ENCODE measurements around the gene SSTR5. TPM values are rescaled to one million over a fixed set of nuclear protein-coding genes. Genes with fewer than 3 reads are reported as not detected.
"Not testable (repeated sequence)": the region's sequence is repeated elsewhere in the genome, so short reads cannot be mapped to it uniquely, and the experiment has no call there.

The SSTR5 gene
- total and polyA plus RNA-seq, 2 experiments from 2014 or later = 0.77 to 1.3 TPM

DNA sequence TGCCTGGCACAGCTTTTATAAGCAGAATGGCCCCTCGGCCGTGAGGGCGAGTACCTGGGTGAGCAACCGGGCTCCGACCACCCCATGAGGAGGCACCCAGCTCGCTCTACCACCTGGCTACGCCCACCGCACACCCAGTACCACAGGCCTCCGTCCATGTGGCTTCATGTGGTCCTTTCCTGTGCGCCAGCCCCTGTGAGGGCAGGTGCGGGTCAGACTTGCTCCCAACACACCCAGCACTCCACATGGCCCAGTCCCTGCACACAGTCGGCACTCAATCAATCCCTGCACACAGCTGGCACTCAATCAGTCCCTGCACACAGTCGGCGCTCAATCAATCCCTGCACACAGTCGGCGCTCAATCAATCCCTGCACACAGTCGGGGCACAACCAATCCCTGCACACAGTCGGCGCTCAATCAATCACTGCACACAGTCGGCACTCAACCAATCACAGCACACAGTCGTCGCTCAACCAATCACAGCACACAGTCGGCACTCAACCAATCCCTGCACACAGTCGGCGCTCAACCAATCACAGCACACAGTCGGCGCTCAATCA, 19.5 kb downstream of the SSTR5 start:
- H3K9me2 ChIP-seq (replicated peaks; ENCODE audit: insufficient read depth) = no peaks in the 10 kb centered on the region
- H3K79me2 ChIP-seq = no peaks in the 10 kb centered on the region
- H3K4me3 ChIP-seq = no peak overlapping the region
- no peaks in the 10 kb centered on the region for H3K36me3 ChIP-seq (replicated peaks; ENCODE audit: insufficient read depth, low read depth)
- H3K4me2 ChIP-seq = no peak overlapping the region
- no peaks in the 10 kb centered on the region for H3K27me3 ChIP-seq
- H3K4me1 ChIP-seq (ENCODE audit: insufficient read depth) = peaks cover 27% of the 10 kb centered on the region
- DNase-seq (ENCODE audit: low spot score) = no peak
- 95% methylated on average over 18 of the region's 27 CpGs for WGBS (ENCODE audit: low lambda C conversion rate, missing lambda C conversion rate)
- no peak for TF ChIP-seq CTCF (IDR thresholded peaks at IDR 0.05; ENCODE audit: poor library complexity)
- no peak for TF ChIP-seq EZH2 (IDR thresholded peaks at IDR 0.05; ENCODE audit: borderline replicate concordance)
- TF ChIP-seq EZH2phosphoT487 (IDR thresholded peaks at IDR 0.05; ENCODE audit: low read depth, severe bottlenecking, unreplicated experiment) = no peak
- H2AFZ ChIP-seq = no peak overlapping the region
- no peaks in the 10 kb centered on the region for H3K9me3 ChIP-seq (ENCODE audit: low read depth)
- no peak overlapping the region for H3K27ac ChIP-seq
- no peaks in the 10 kb centered on the region for H4K20me1 ChIP-seq (ENCODE audit: insufficient read depth, poor library complexity, severe bottlenecking)

DNA sequence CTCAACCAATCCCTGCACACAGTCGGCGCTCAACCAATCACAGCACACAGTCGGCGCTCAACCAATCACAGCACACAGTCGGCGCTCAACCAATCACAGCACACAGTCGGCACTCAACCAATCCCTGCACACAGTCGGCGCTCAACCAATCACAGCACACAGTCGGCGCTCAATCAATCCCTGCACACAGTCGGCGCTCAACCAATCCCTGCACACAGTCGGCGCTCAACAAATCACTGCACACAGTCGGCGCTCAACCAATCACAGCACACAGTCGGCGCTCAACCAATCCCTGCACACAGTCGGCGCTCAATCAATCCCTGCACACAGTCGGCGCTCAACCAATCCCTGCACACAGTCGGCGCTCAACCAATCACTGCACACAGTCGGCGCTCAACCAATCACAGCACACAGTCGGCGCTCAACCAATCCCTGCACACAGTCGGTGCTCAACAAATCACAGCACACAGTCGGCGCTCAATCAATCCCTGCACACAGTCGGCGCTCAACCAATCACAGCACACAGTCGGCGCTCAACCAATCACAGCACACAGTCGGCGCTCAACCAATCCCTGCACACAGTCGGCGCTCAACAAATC, 20.2 kb downstream of the SSTR5 start:
- not testable (repeated sequence) for H3K27me3 ChIP-seq; H3K36me3 ChIP-seq (replicated peaks; ENCODE audit: insufficient read depth, low read depth); DNase-seq (ENCODE audit: low spot score); H3K27ac ChIP-seq; H3K79me2 ChIP-seq; H2AFZ ChIP-seq; H3K9me3 ChIP-seq (ENCODE audit: low read depth); H3K9me2 ChIP-seq (replicated peaks; ENCODE audit: insufficient read depth); H4K20me1 ChIP-seq (ENCODE audit: insufficient read depth, poor library complexity, severe bottlenecking); H3K4me2 ChIP-seq; H3K4me3 ChIP-seq
- peaks cover 27% of the 10 kb centered on the region for H3K4me1 ChIP-seq (ENCODE audit: insufficient read depth)
- WGBS (ENCODE audit: low lambda C conversion rate, missing lambda C conversion rate) = no CpG with 5 or more reads among the region's 40 CpGs

- H3K79me2 ChIP-seq = no peaks in the 10 kb centered on the region
- DNase-seq (ENCODE audit: low spot score) = no peak
- no peaks in the 10 kb centered on the region for H3K9me3 ChIP-seq (ENCODE audit: low read depth)
- no peaks in the 10 kb centered on the region for H3K36me3 ChIP-seq (replicated peaks; ENCODE audit: insufficient read depth, low read depth)
- 85% methylated on average over 50 of the region's 85 CpGs for WGBS (ENCODE audit: low lambda C conversion rate, missing lambda C conversion rate)
- no peaks in the 10 kb centered on the region for H3K27me3 ChIP-seq
- H2AFZ ChIP-seq = no peak overlapping the region
- H3K4me1 ChIP-seq (ENCODE audit: insufficient read depth) = peaks cover 27% of the 10 kb centered on the region
- no peak overlapping the region for H3K4me2 ChIP-seq
- H3K4me3 ChIP-seq = no peak overlapping the region
- no peak overlapping the region for H3K27ac ChIP-seq
- H3K9me2 ChIP-seq (replicated peaks; ENCODE audit: insufficient read depth) = no peaks in the 10 kb centered on the region
- no peak for TF ChIP-seq EZH2phosphoT487 (IDR thresholded peaks at IDR 0.05; ENCODE audit: low read depth, severe bottlenecking, unreplicated experiment)
- TF ChIP-seq EZH2 (IDR thresholded peaks at IDR 0.05; ENCODE audit: borderline replicate concordance) = no peak
- TF ChIP-seq CTCF (IDR thresholded peaks at IDR 0.05; ENCODE audit: poor library complexity) = no peak
- H4K20me1 ChIP-seq (ENCODE audit: insufficient read depth, poor library complexity, severe bottlenecking) = no peaks in the 10 kb centered on the region
Observed at GRCh38 chr16:1093284-1094123, 21.0 kb downstream of the SSTR5 start.

DNA sequence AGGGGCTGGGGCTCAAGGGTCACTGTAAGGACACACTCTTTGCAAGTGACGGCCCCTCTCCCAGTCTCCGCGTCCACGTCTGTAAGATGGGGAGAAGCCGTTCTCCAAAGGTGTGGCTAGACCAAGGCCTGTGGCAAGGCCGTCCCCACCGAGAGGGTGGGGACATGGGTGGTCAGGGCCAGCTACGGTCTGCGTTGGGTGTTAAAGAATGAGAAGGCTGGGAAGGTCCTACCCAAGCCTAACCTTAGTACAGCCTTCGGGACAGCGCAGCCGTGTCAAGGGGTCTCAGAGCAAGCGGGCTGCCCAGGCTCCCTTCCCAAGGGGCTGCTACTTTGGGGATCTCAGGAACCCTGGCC, 21.6 kb downstream of the SSTR5 start:
- 71% methylated on average over 13 of the region's 13 CpGs for WGBS (ENCODE audit: low lambda C conversion rate, missing lambda C conversion rate)
- H3K4me2 ChIP-seq = no peak overlapping the region
- H3K9me3 ChIP-seq (ENCODE audit: low read depth) = no peaks in the 10 kb centered on the region
- no peaks in the 10 kb centered on the region for H3K79me2 ChIP-seq
- H3K4me1 ChIP-seq (ENCODE audit: insufficient read depth) = peaks cover 21% of the 10 kb centered on the region
- no peak overlapping the region for H2AFZ ChIP-seq
- TF ChIP-seq EZH2 (IDR thresholded peaks at IDR 0.05; ENCODE audit: borderline replicate concordance) (no peak), CTCF (IDR thresholded peaks at IDR 0.05; ENCODE audit: poor library complexity) (no peak), EZH2phosphoT487 (IDR thresholded peaks at IDR 0.05; ENCODE audit: low read depth, severe bottlenecking, unreplicated experiment) (no peak)
- H3K9me2 ChIP-seq (replicated peaks; ENCODE audit: insufficient read depth) = no peaks in the 10 kb centered on the region
- no peak overlapping the region for H3K4me3 ChIP-seq
- H3K27me3 ChIP-seq = no peaks in the 10 kb centered on the region
- no peaks in the 10 kb centered on the region for H3K36me3 ChIP-seq (replicated peaks; ENCODE audit: insufficient read depth, low read depth)
- no peak for DNase-seq (ENCODE audit: low spot score)
- H4K20me1 ChIP-seq (ENCODE audit: insufficient read depth, poor library complexity, severe bottlenecking) = no peaks in the 10 kb centered on the region
- no peak overlapping the region for H3K27ac ChIP-seq

All from hepatocyte (in vitro differentiated cells).